Measurements from ENCODE around the gene SMOC2.

DNA sequence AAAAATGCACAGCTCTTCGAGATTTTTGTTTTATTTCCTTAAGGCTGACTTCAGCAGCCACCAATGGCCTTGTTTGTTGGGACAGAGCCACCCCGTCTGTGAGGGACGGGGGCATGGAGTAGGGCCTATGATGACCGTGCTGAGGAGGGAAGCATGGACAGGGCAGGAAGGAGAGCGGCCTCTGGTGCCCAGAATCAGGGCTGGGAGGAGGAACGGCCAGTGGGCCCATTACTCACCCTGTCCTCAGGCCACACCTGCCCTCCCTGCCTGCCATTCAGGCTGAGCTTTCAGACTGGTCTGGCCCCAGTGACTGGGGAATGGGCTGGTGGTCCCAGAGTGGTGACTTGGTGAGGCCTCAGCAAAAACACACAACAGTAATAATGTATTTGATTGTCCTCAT is 104.4 kb downstream of the SMOC2 start:
- TF ChIP-seq JUND (IDR thresholded peaks at IDR 0.05) (no peak), POLR2AphosphoS5 (IDR thresholded peaks at IDR 0.05; ENCODE audit: low read depth, low read length) (no peak), CTCF (IDR thresholded peaks at IDR 0.05 in 2 of 3, conservative IDR thresholded peaks at IDR 0.05 in 1 of 3; ENCODE audit: borderline replicate concordance in 1 of 3, insufficient read depth in 1 of 3, low read depth in 2 of 3, low read length in 2 of 3) (0 out of 6 replicates have a peak, but pooled peaks of 1 of the 3 experiments have one; percentile 1), EZH2phosphoT487 (IDR thresholded peaks at IDR 0.05; ENCODE audit: borderline replicate concordance) (no peak)
- TF ChIP-seq, protein P1, sequence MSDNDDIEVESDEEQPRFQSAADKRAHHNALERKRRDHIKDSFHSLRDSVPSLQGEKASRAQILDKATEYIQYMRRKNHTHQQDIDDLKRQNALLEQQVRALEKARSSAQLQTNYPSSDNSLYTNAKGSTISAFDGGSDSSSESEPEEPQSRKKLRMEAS (IDR thresholded peaks at IDR 0.05), result no peak
